Cardiac muscle cell (in vitro differentiated cells and primary cell): ENCODE data around the gene AATF. TPM values are rescaled to one million over a fixed set of nuclear protein-coding genes. Genes with fewer than 3 reads are reported as not detected.

Experiments
- DNase-seq, 2 donors: peaks; one replicate each; pipeline versions ENCODE4 v3.0.0 to v3.0.0-alpha.2; 2010 to 2017; ENCODE audit warnings: low read depth in 1 of 2, low spot score in 1 of 2
- H3K27ac ChIP-seq: fragments of 200-600 bp; sonication (generic); 2 replicates; pipeline ENCODE4 v1.5.1; 2016
- H3K27me3 ChIP-seq: fragments of 200-600 bp; sonication (generic); 2 replicates; pipeline ENCODE4 v1.6.0; 2016; ENCODE audit warnings: control low read depth
- H3K36me3 ChIP-seq: fragments of 200-600 bp; sonication (generic); 2 replicates; pipeline ENCODE4 v1.5.1; 2016; ENCODE audit warnings: control low read depth
- H3K4me1 ChIP-seq: fragments of 200-600 bp; sonication (generic); 2 replicates; pipeline ENCODE4 v1.8.1; 2017; ENCODE audit warnings: low read depth, mild to moderate bottlenecking, mixed run types
- H3K4me3 ChIP-seq: fragments of 200-600 bp; sonication (generic); 2 replicates; pipeline ENCODE4 v1.5.1; 2016; ENCODE audit warnings: mild to moderate bottlenecking
- H3K9me3 ChIP-seq: fragments of 200-600 bp; sonication (generic); 2 replicates; pipeline ENCODE4 v1.5.1; 2017; ENCODE audit warnings: low read depth, mild to moderate bottlenecking, control low read depth
- polyA plus RNA-seq: library from polyadenylated mRNA; unstranded; fragments of >200 nt; fragmentation: Nextera tagmentation; extraction: Ambion mirVana; gene quantifications from 2 replicates; pipeline ENCODE4 v1.2.1, GENCODE V29; 2016
- total RNA-seq: library from RNA; depleted of rRNA; stranded (reverse); fragments of >200 nt; gene quantifications from 2 replicates; pipeline ENCODE4 v1.2.3, GENCODE V29; 2016
- TF ChIP-seq, protein P1 (sequence below): IDR thresholded peaks from 2 replicates; pipeline ENCODE4 v1.5.1; 2012; ENCODE audit warnings: low read depth, mild to moderate bottlenecking, low read length

Gene AATF
- total and polyA plus RNA-seq, 2 experiments from 2014 or later = 43.3 to 50.2 TPM

DNA sequence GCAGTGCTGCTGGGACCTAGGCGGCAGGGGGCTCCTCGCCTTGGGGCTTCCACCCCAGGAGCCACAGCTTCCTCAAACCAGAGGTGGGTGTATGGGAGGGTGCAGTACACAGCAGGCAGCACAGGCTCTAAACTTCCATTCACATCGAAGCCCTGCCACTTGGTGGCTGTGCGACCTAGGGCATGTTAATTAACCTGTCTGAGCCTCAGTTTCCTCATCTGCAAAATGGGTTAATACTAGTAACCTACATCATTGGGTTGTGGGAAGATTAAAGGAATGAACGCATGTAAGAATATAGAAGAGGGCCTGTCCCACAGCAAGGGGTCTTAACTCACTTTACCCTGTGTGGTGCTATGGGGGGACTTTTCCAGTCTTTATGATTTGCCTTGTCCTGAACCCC is 38.2 kb upstream of the AATF start:
- DNase-seq = no peak
- H3K4me1 ChIP-seq = no peaks in the 10 kb centered on the region
- H3K4me3 ChIP-seq = no peak overlapping the region
- TF ChIP-seq, protein P1, sequence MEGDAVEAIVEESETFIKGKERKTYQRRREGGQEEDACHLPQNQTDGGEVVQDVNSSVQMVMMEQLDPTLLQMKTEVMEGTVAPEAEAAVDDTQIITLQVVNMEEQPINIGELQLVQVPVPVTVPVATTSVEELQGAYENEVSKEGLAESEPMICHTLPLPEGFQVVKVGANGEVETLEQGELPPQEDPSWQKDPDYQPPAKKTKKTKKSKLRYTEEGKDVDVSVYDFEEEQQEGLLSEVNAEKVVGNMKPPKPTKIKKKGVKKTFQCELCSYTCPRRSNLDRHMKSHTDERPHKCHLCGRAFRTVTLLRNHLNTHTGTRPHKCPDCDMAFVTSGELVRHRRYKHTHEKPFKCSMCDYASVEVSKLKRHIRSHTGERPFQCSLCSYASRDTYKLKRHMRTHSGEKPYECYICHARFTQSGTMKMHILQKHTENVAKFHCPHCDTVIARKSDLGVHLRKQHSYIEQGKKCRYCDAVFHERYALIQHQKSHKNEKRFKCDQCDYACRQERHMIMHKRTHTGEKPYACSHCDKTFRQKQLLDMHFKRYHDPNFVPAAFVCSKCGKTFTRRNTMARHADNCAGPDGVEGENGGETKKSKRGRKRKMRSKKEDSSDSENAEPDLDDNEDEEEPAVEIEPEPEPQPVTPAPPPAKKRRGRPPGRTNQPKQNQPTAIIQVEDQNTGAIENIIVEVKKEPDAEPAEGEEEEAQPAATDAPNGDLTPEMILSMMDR = no peak
- H3K27ac ChIP-seq = no peak overlapping the region
- H3K36me3 ChIP-seq = no peaks in the 10 kb centered on the region
- no peaks in the 10 kb centered on the region for H3K27me3 ChIP-seq
- H3K9me3 ChIP-seq = no peaks in the 10 kb centered on the region

GRCh38 chr17:36911001-36911400 is 37.8 kb upstream of the AATF start:
- H3K27ac ChIP-seq = no peak overlapping the region
- H3K9me3 ChIP-seq = no peaks in the 10 kb centered on the region
- no peak for DNase-seq
- no peaks in the 10 kb centered on the region for H3K36me3 ChIP-seq
- no peak overlapping the region for H3K4me3 ChIP-seq
- TF ChIP-seq, protein P1 = no peak
- H3K4me1 ChIP-seq = no peaks in the 10 kb centered on the region
- no peaks in the 10 kb centered on the region for H3K27me3 ChIP-seq

DNA sequence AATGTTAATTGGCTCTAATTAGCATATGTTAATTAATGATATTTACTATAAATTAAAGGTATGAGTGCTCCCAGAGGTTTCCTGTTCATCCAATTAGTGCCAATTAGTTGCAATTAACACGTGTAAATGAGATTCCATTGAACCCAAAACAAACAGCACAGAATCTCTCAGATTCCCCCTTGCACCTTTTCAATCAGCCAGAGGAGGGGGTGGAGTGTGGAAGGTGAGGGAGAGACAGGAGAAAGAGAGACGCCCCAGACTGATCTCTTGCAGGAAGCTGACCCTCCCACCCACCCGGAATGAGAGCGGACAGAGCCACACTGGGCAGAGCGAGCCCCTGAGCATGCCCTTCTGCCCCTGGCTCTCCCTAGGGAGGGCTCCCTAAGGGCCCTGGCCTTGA is 35.6 kb upstream of the AATF start:
- TF ChIP-seq, protein P1 = no peak
- H3K27ac ChIP-seq = no peak overlapping the region
- DNase-seq = no peak
- no peaks in the 10 kb centered on the region for H3K9me3 ChIP-seq
- H3K27me3 ChIP-seq = no peaks in the 10 kb centered on the region
- peaks cover 8% of the 10 kb centered on the region for H3K4me1 ChIP-seq
- no peak overlapping the region for H3K4me3 ChIP-seq
- no peaks in the 10 kb centered on the region for H3K36me3 ChIP-seq

GRCh38 chr17:36918211-36918691 is 30.5 kb upstream of the AATF start:
- H3K36me3 ChIP-seq = no peaks in the 10 kb centered on the region
- H3K4me3 ChIP-seq = no peak overlapping the region
- no peaks in the 10 kb centered on the region for H3K9me3 ChIP-seq
- peaks cover 59% of the 10 kb centered on the region for H3K4me1 ChIP-seq
- TF ChIP-seq, protein P1 = no peak
- peak overlapping the region; percentile 49 for H3K27ac ChIP-seq
- no peaks in the 10 kb centered on the region for H3K27me3 ChIP-seq
- peak; percentile 56 to 62 for DNase-seq

DNA sequence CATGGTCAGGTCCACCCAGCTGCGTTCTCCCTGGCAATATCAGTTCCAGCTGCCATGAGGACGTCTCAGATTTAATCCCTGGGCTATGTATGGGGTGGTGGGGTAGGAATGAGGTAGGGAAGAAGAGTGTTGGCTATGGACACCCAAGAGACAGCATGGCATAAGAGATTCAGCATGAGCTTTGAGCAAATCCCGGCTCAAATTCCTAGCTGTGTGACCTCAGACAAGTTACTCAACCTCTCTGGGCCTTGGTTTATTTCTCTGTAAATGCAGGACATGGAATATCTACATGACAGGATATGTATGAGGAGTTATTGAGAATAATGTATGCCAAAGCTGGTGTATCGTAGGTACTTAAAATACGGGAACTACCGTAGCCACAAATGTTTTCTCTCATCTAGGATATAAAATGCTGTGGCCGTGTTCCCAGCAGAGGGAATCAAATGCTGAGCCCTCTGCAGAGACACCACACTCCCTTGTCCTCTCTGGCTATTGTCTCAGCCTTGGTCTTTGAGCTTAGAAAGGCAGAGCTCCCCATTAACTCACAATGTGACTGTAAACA is 29.3 kb upstream of the AATF start:
- peaks cover 71% of the 10 kb centered on the region for H3K4me1 ChIP-seq
- H3K27me3 ChIP-seq = no peaks in the 10 kb centered on the region
- TF ChIP-seq, protein P1 = no peak
- no peaks in the 10 kb centered on the region for H3K36me3 ChIP-seq
- DNase-seq = no peak
- peak overlapping the region; percentile 2 for H3K4me3 ChIP-seq
- H3K9me3 ChIP-seq = no peaks in the 10 kb centered on the region
- peak overlapping the region; percentile 91 for H3K27ac ChIP-seq
